ENCODE results near the gene RPH3AL. TPM values are rescaled to one million over a fixed set of nuclear protein-coding genes. Genes with fewer than 3 reads are reported as not detected.
"Not testable (repeated sequence)": the region's sequence is repeated elsewhere in the genome, so short reads cannot be mapped to it uniquely, and the experiment has no call there.

RPH3AL gene
- total RNA-seq, 1 donor from 2014 or later: 40.5 TPM

DNA sequence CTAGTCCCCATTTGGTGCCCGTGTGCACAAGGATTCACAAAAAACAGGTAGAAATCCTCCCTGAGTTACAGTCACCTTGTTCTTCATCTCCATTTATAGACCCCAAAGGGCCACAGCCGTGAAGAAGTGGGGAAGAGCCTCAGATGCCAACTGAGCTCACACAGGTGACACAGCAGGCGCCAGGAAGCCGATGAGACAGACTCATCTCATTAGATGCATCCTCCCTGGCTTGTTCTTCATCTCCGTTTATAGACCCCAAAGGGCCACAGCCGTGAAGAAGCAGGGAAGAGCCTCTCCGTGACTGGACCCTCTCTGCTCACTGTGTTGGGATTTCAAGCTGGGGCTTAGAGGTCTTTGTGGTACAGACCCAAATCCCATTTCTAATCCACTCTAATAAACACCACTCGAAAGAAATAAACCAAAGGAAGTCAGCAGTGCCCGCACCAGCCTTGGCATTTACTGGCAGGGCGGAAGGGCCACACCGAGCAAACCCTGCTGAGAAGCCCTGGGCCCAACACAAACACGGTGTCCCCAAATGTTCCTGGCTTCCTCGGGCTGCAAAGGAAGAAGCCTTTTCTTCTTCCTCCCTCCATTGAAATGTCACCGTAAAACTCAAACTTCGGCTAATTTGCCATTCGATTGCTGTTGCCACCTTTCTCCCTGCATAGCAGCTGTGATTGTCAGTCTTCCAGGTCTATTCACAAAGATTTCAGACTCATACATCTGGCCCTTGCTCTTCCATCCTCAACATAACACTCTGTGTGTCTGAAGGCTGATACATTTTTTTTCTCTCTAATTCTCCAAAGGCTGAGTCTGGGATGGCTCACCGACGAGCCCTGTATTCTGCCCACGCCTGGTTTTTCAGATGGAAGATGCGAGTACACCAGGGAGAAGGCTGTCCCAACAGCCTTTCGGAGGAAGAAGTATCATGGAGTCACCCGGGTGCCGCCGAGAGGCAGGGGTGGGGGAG lies 126.2 kb downstream of the RPH3AL start:
- DNase-seq (ENCODE audit: low read depth): no peak

DNA sequence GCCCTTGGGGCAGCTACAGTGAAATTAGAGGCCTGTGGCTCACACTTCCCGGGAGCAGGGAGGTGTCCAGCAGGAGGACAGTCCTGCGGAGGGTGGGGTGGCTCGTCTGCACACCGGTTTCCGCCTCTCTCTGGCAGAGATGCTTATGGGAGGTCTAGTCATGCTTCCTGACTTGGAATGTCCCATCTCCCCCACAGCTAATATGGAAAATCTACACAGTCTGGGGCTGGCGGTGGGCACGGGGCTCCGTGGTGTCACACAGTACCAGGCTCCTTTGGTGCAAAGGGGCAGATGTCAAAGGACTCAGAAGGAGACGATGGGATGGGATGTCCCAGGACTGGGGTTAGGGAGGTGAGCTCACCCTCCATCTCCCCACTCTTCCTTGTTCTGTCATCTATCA lies 127.1 kb downstream of the RPH3AL start:
- DNase-seq (ENCODE audit: low read depth): no peak

DNA sequence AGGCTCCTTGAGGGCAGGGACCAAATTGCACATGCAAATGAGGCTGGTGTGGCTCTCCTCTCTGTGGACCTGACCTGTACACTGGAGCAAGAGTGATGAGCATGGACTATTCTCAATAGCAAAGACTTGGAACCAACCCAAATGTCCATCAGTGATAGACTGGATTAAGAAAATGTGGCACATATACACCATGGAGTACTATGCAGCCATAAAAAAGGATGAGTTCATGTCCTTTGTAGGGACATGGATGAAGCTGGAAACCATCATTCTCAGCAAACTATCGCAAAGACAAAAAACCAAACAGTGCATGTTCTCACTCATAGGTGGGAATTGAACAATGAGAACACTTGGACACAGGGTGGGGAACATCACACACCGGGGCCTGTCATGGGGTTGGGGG lies 128.0 kb downstream of the RPH3AL start:
- DNase-seq (ENCODE audit: low read depth): not testable (repeated sequence)

DNA sequence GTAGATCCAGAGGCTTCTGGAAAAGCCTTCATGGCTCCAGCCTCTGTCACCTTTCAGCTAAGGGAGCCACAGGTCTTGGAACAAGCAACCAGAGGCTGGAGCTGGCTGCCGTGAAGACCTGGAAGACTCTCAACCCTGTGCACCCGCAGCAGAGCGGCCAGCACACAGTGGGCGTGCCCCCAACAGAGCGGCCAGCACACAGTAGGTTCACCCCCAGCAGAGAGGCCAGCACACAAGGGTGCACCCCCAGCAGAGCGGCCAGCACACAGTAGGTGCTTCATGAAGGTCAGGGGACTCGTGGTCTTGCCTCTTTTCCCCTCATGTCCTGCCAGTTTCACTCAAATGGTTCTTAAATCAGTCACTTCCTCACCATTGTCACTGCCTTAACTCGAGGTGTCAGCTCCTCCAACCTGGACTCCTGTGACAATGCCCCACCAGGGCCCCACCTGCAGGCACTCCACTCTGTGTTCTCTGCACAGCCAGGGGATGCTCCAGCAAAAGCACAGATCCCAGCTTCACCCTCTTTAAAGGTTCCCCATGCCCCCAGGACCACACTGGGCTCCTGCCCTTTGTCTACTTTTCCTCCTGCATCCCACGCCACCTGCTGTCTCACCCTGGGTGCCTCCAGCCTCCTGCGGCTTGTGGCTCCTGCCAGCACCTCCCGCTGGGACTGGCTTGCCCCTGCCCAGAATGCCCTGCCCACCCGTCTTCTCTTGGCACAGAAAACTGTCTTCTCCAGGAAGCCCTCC lies 128.7 kb downstream of the RPH3AL start:
- DNase-seq (ENCODE audit: low read depth): no peak

DNA sequence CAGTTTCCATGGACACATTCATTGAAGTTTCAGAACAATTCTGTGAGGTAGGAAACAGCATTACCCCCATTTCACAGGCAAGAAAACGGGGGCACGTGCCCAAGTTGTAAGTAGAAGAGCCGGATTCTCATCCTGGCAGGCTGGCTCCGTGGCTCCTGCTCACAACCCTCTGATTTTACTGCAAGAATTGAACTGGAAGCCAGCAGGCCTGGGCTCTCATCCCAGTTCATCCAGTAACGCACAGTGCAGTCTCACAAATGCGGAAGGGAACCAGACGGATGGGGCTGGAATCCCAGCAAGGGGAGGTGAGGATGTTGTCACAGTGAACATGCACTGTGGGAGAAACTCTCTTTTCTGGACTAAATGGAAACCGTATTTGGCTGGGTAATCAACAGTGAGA lies 130.4 kb downstream of the RPH3AL start:
- DNase-seq (ENCODE audit: low read depth): no peak

DNA sequence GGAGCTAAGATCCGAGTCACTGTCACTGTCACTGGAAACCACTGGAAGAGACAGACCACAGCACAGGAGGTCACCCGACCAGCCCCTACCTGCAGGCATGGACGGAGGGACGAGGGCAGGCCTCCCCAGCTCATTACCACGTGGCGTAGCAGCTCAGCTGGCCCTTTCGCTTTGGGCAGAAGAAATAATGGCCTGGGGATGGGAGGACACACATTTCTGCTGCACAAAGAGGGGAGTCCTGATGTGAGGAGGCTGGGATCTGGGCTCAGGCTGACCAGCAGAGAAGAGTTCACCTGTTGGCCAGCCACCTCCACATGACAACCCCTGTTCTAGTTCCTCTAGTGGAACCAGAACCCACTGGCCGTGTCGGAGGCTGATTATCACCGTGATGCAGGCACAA lies 132.9 kb downstream of the RPH3AL start:
- no peak for DNase-seq (ENCODE audit: low read depth)

DNA sequence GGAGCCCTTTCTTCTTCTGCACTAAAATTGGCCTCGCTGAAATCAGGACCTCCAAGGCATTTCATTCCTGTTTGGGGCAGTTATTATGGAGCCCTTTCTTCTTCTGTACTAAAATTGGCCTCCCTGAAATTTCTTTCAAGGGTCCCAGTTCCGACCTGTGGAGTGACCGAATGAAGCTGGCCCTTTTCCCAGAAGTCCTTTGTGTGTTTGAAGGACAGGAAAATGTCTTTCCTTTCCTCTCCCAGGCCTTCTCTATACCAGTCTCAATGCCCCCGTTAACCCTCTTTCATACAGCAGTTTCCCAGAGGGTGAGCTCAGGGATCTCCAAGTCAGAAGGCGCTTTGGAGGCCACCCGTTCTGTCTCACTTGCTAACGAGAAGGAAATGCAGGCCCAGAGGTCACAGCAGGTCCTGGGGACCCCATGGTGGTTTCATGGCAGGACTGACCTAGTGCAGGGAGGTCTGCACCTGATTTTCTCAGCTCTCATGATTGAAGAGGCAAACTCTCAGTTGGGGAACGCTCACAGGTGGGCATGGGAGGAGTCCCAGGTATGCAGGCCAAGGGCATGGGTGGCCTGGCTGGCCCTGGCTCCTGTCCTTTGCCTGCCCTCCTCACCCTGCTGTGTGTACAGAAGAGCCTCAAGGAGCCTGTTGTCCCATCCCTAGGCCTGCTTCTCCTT lies 134.0 kb downstream of the RPH3AL start:
- DNase-seq (ENCODE audit: low read depth): no peak

DNA sequence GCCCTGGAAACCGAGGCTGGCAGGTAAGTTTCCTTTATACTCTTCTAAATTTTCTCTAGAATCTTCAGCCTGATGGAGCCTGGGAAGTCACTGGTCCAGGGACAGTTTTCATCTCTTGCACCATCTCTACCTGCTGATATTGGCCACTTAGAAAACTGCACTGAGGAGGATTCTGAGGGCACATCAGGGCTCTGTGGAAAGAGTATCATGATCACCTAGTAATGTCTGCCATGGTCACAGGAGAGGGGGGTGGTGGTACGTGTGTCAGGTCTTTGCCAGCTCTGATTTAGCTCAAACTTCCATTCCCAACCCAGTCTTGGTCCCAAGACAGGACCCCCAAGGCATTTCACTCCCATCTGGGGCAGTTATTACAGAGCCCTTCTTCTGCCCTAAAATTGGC lies 136.0 kb downstream of the RPH3AL start:
- DNase-seq (ENCODE audit: low read depth): no peak

DNA sequence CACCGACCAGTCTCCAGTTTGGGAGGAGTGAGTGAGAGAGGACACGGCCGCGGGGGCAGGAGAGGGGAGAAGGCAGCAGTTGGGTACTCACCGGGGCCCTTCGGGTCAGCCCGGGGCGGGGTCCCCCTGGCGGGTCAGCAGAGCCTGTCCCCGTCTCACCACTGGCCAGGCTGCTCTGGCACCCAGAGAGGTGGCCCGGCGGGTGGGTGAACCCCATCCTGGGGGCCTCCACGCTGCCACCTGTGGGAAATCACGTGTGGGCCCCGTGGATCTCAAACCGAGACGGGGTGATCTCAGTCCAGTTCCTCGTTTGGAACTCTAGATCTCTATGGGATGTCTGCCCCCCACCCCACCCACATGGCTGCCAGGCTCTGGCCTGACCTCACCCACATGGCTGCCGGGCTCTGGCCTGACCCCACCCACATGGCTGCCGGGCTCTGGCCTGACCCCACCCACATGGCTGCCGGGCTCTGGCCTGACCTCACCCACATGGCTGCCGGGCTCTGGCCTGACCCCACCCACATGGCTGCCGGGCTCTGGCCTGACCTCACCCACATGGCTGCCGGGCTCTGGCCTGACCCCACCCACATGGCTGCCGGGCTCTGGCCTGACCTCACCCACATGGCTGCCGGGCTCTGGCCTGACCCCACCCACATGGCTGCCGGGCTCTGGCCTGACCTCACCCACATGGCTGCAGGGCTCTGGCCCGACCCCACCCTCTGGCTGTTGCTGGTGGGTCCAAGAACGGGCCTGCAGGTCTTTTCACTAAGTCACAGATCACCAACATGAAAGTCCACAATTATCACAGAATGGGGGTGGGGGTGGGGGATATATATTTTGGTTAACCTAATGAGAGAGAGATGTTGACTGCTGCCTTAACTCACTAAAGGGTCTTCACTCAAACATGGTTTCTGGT lies 136.8 kb downstream of the RPH3AL start:
- not testable (repeated sequence) for DNase-seq (ENCODE audit: low read depth)

DNA sequence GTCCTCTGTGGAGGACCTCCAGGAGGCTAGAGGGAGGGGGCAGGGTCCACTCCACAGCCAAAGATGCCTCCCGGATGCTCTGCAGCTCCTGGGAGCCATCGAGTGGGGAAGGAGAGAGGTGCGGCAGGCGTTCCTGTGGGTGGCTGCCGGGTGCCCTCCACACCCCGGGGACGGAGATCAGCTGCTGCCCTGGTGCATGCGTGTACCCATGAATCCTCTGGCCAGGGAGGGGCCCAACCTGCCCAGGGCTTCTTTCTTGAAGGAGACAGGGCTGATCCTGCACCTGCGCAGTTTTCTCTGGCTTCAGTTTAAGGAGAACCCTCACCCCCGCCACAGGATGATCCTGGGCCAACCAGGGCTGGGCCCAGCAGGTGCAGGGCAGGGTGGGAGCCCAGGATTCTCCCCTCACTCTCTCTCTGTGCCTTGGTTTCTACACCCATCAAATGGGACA lies 137.7 kb downstream of the RPH3AL start:
- no peak for DNase-seq (ENCODE audit: low read depth)

DNA sequence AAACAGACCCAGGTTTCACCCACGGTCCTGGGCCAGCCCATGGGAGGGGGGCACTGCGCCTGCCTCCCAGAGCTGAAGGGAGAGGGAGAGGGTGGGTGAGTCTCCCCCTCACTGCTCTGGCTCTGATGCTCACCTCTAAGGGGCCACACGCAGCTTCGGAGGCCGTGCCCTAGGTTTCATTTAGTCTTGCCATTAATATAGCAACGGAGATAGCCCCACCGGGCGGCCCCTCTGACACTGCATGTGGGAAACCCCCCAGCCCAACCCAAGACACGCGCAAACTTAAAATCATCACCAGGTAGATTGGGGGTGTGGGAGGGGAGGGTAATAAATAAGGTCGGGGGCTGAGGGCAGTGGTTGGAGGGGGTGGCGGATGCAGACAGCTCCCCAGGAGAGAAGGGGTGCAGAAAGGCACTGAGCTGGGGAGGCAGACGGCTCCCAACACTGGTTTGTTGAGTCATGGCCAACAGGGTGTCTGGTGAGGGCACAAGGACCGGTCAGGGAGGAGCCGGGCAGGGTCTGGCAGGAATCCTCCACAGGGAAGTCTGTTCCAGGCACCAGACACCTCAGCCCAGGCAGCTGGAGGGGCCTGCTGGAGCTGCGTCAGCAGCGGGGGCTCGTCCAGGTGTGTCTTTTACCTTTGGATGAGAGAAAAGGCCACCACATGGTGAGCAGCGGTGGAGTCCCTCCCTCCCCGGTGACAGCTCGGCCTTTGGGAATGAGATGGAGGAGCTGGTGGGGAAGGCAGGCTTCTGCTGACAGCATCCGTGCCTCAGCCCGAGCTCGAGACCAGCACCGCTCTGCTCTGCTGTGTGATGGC lies 139.1 kb downstream of the RPH3AL start:
- DNase-seq (ENCODE audit: low read depth): no peak

DNA sequence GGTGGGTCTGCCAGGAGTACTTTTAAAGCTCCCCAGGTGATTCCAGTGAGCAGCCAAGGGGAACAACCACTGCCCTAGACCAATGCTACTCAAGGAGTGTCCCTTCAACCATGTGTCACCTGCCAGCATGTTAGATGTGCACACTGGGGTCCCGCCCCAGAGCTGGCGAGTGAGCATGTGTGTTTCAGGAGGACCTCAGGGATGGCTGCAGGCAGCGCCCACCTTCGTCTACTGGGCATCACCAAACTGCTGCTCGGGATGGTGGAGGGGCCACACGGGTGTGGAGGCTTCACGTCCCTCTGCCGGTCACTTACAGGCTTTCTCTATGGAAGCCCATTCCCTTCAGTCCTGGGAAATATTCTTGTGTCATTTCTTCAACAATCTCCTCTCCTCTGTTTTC lies 142.2 kb downstream of the RPH3AL start:
- no peak for DNase-seq (ENCODE audit: low read depth)

DNA sequence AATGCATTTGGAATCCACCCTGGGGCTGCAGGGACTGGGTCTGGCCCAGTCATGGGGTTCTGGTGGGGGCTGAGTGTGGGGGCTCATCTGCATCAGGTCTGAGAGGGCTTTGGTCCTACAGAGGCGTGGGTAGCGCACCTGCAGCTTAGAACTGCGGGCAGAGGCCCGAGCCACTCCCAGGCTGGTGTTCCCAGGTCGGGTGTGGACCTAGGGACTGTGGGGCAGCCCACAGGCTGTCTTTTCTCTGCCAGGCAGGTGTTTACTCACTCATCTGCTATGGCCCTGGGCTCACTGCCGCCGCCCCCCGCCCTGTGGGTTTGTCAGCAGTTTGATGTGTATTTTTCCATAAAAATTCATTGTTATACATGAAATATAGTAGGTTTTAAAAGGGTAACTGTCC lies 144.2 kb downstream of the RPH3AL start:
- no peak for DNase-seq (ENCODE audit: low read depth)

DNA sequence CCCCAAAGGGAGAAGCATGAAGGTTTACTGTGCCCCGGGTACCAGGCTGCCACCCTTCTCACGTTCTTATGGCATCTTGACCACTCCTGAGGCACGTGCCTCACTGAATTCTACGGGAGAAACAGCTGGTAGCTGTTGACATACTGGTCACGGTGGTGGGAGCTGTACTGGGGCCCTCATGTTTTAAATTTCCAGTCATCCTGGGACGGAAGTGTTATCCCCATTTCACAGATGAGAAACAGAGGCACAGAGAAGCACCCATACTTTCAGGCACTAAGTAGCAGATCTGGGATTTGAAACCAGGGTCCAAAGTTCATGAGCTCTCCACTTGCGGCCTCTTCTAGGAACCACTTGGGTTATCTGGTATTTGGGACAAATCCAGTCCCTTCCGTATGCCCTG lies 144.8 kb downstream of the RPH3AL start:
- DNase-seq (ENCODE audit: low read depth): no peak

DNA sequence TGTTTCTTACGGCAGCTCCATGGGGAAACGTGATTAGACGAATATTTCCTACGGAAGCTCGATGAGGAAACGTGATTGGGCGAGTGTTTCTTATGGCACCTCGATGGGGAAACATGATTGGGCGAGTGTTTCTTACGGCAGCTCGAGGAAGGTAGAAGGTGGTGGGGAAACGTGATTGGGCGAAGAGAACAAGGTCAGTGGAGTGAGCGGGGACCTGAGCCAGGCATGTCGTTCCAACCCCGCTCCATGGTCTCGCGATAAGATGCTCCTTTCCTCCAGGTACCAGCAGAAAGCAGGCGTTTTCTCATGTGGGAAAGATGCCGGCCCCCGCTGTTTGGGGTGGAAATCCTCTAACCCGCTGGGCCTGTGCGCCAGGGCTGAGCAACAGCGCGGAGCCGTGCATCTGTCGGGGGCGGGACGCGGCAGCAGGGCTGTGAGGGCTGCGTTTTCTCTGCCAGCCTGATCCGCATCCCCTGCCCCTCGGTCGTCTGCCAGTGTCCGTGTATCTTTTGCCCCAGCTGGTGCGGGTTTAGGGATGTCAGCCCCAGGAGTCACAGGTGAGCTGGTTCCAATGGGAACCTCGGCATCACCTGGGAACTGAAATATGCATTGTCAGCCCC lies 145.6 kb downstream of the RPH3AL start:
- DNase-seq (ENCODE audit: low read depth): no peak

DNA sequence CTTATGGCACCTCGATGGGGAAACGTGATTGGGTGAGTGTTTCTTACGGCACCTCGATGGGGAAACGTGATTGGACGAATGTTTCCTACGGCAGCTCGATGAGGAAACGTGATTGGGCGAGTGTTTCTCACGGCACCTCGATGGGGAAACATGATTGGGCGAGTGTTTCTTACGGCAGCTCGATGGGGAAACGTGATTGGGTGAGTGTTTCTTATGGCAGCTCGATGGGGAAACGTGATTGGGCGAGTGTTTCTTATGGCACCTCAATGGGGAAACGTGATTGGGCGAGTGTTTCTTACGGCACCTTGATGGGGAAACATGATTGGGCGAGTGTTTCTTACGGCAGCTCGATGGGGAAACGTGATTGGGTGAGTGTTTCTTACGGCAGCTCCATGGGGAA lies 146.1 kb downstream of the RPH3AL start:
- not testable (repeated sequence) for DNase-seq (ENCODE audit: low read depth)

DNA sequence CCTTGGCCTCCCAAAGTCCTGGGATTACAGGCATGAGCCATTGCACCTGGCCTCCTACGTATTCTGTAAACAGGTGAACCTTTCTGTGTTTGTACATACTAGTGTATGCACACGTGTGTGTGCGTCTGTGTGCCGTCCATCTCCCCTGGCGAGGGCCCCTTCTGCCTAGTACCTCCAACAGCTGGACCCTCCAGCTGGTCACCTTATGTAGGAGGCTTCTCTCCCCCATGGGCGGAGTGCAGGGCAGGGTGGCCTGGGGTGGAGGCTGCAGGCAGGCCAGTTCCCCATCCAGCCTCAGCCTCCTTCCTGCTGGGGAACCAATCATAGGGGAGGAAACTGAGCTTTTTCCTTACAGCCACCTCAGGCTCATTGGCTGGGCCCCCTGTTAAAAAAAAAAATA lies 146.8 kb downstream of the RPH3AL start:
- no peak for DNase-seq (ENCODE audit: low read depth)

DNA sequence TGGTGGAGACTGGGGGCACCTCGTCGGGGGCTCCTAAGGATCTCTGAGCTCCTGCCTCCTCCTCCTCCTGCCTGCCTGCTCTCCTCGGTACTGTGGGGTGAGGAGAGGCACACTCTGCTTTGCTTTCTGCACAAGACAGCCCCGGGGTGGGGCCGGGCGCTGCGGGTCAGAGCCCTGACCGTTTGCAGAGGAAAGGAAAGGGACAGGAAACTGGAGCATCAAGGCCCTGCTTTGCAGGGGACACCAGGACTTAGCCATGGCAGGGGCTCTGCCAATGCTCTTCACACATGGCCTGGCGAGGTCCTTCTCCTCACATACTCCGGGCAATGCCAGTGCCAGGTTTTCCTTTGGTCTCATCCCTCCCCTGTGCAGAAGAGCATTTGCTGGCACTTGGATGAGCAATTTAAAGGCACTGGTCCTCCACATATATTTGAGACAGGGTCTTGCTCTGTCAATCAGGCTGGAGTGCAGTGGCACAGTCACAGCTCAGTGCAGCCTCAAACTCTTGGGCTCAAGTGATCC lies 147.4 kb downstream of the RPH3AL start:
- no peak for DNase-seq (ENCODE audit: low read depth)

DNA sequence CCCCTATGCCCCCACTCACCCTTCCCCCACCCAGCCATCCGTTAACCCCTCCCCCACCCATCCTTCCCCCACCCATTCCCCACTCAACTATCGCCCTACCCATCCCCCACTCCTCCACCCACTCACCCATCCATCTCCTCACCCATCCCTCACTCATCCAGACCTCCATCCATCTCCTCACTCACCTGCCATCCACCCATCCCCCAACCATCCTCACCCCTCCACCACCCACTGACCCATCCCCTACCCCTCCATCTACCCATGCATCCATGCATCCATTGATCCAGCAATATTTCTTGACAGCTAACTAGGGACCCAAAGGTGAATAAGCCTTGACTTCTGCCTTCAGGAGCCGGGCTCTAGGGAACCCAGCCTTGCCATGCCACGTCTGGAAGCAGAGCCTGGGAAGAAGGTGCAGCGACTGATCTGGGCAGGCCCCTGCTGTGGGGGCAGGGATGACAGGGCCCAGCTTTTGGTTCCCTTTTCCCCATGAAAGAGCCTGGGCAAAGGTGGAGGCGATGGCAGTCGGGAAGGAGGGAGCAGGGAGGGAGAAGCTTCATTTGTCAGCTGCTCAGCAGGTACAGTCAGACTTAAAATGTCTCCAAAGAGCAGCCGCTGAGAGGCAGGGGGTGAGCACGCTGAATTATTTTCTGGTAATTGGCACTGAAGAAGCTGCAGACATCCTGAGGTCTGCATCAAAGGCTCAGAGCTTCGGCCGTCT lies 148.0 kb downstream of the RPH3AL start:
- no peak for DNase-seq (ENCODE audit: low read depth)
